WERI-Rb-1 (cell line): Measurements from ENCODE around the gene CMTM7.

Experiments used
- DNase-seq: peaks from one replicate; pipeline ENCODE4 v3.0.0-alpha.2; 2020
- H3K27ac ChIP-seq: fragments of 250-450 bp; sonication (Bioruptor Pico); 2 replicates; pipeline ENCODE4 v1.5.1; 2020; ENCODE audit warnings: mild to moderate bottlenecking, moderate library complexity
- H3K27me3 ChIP-seq: fragments of 250-450 bp; sonication (Bioruptor Pico); 2 replicates; pipeline ENCODE4 v1.5.1; 2021; ENCODE audit warnings: mild to moderate bottlenecking, low read depth, moderate library complexity; ENCODE audit not compliant: insufficient read depth, severe bottlenecking
- H3K36me3 ChIP-seq: fragments of 250-450 bp; sonication (Bioruptor Pico); 2 replicates; pipeline ENCODE4 v1.5.1; 2020; ENCODE audit warnings: mild to moderate bottlenecking, moderate library complexity
- H3K4me3 ChIP-seq: 2 replicates; pipeline ENCODE4 v1.5.1; 2011; ENCODE audit warnings: low read depth, mild to moderate bottlenecking, control low read depth, low read length
- H3K9me3 ChIP-seq: fragments of 250-450 bp; sonication (Bioruptor Pico); 2 replicates; pipeline ENCODE4 v1.5.1; 2021; ENCODE audit warnings: mild to moderate bottlenecking, moderate library complexity; ENCODE audit not compliant: severe bottlenecking
- CTCF ChIP-seq: IDR thresholded peaks from 2 replicates; pipeline ENCODE4 v1.5.1; 2011; ENCODE audit warnings: low read depth, mild to moderate bottlenecking, control low read depth, inconsistent platforms, low read length

CMTM7 gene

DNA sequence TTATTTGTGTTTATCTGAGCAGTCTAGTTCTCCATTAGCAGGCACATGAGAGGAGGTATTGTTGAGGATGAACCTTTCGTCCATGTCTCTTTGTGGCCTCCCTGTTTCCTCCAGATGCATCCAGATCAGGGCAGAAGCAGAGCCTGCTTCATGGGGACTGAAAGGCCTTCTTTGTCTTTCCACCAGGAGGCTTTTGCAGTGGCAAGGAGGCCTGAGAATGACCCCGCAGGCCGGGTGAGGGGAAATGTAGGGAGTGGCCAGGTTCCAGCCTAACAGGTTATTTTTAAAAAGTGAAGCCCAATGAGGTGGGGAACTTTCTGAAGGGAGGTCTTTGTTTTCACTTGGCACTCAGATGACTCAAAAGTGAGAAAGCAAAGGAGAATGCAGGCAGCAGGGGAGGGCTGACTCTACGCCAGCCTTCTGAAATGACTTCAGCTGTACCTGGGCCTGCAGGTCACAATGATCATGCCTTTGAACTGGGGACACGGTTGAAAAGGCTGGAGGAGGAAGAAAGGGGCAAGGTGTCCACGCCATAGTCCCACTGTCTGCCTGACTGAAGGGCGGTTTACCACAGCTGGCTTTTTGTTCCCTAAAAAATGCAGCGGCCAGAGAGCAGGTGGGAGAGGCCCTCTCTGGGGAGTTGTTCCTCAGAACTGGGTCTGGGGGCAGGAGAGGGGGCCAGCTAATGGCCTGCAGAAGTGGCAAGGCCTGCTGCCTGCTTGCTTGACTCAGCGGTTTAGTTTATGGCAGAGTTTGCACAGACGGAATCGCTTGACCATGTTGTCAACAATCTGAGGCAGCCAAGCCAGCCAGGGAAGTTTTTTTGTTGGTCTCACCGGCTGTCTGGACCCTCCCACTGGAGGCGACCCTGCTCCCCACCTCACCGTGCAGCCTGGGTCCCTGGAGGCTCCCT lies 28.7 kb downstream of the CMTM7 start:
- Histone ChIP-seq H3K27ac (no peak overlapping the region), H3K36me3 (no peaks in the 10 kb centered on the region), H3K27me3 (no peaks in the 10 kb centered on the region), H3K9me3 (peaks cover 7% of the 10 kb centered on the region), H3K4me3 (no peak overlapping the region)
- DNase-seq: no peak
- TF ChIP-seq CTCF: no peak

- no peak for DNase-seq
- Histone ChIP-seq H3K9me3 (peaks cover 10% of the 10 kb centered on the region), H3K4me3 (no peak overlapping the region), H3K36me3 (no peaks in the 10 kb centered on the region), H3K27me3 (no peaks in the 10 kb centered on the region), H3K27ac (no peak overlapping the region)
- TF ChIP-seq CTCF: no peak
Observed at GRCh38 chr3:32421185-32421584, 29.5 kb downstream of the CMTM7 start.

DNA sequence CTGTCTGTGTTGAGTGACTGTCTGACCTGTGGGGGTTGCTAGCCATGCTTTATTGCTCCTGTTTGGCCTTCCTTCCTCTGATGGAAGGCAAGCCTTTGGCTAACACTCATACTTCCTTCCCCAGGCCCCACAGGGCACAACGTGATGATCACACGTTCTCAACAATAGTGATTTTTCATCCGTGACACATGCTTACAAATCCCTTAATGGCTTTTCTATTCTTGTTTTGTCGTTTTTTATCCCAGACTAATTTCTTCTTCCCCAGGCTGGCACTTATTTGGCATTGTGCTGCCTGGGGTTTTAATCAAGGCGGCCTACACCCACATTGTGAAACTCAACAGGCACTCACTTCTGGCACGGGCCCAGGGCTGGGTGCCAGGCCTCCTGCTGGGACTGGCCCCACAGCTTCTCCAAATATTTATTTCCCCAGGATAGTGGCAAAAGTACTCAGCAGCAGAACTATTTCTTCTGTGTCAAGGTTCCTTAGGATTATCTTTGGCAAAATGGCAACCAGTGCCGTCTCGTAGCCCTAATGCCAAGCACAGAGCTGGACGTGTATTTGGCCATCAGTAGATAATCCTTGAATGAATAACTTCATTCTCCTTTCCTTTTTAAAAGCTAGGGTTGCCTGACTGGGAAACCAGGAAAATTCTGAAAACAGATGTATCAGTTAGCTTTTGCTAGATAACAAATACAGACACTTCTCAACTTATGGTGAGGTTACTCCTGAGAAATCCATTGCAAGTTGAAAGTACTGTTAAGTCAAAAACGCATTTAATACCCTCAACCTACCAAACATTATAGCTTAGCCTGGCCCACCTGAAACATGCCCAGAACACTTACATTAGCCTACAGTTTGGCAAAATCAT lies 30.6 kb downstream of the CMTM7 start:
- no peak for TF ChIP-seq CTCF
- Histone ChIP-seq H3K4me3 (no peak overlapping the region), H3K27ac (peak overlapping the region; percentile 19; the same call in 1 of the 2 replicates), H3K36me3 (no peaks in the 10 kb centered on the region), H3K9me3 (peaks cover 10% of the 10 kb centered on the region), H3K27me3 (no peaks in the 10 kb centered on the region)
- no peak for DNase-seq

DNA sequence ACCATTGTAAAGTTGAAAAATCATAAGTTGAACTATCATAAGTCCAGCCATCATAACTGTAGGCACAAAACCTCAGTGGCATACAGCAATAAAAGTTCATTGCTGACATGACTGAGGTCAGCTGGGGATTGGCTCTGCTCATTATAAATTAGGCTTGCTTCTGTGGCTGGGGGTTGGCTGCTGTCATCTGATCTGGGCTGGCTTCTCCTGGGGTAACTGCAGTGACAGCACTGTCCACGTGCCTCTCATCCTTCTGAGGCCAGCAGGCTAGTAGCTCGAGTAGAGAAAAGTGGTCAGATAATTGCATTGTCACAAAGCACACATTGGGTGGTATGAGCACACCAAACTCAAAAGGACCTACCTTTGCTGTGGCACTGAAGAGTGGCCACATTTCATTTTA lies 31.3 kb downstream of the CMTM7 start:
- Histone ChIP-seq H3K27me3 (no peaks in the 10 kb centered on the region), H3K4me3 (no peak overlapping the region), H3K27ac (peak overlapping the region; percentile 83), H3K9me3 (peaks cover 10% of the 10 kb centered on the region), H3K36me3 (no peaks in the 10 kb centered on the region)
- no peak for TF ChIP-seq CTCF
- DNase-seq: peak; percentile 43

- TF ChIP-seq CTCF: no peak
- no peaks in the 10 kb centered on the region for H3K27me3 ChIP-seq
- H3K27ac ChIP-seq: peak overlapping the region; percentile 83
- DNase-seq: peak; percentile 63
- H3K9me3 ChIP-seq: peaks cover 10% of the 10 kb centered on the region
- H3K36me3 ChIP-seq: no peaks in the 10 kb centered on the region
- no peak overlapping the region for H3K4me3 ChIP-seq
Observed at GRCh38 chr3:32423534-32423933, 31.9 kb downstream of the CMTM7 start.
